Adipose tissue (tissue), 3 donors: ENCODE data around the gene SYT11. TPM values are rescaled to one million over a fixed set of nuclear protein-coding genes. Genes with fewer than 3 reads are reported as not detected.
"Not testable (repeated sequence)": the region's sequence is repeated elsewhere in the genome, so short reads cannot be mapped to it uniquely, and the experiment has no call there.

Source experiments
- H3K27ac ChIP-seq: one replicate; pipeline ENCODE4 v1.5.1; 2013; ENCODE audit warnings: low read depth, low read length
- WGBS, 3 donors: extraction: QIAGEN DNeasy Blood & Tissue Kit; methylation state at CpG; one replicate each; pipeline ENCODE4 v1.1.7; 2013; 5-methylcytosine and 5-hydroxymethylcytosine counted together
- polyA plus RNA-seq, 3 donors: library from polyadenylated mRNA; stranded (reverse); fragments of 200-250 nt; gene quantifications; one replicate each; pipeline ENCODE4 v1.2.3, GENCODE V29; 2013
- donor health status: healthy with polysubstance abuse.
- donor health status: Bipolar disorder and iron deficiency.
- donor health status: healthy.

The SYT11 gene
- polyA plus RNA-seq, 3 donors: 1.6 to 3.6 (median 2.0) TPM

GRCh38 chr1:155889566-155889965, 30.2 kb downstream of the SYT11 start:
- no peak overlapping the region for H3K27ac ChIP-seq
- WGBS, 3 donors: 65 to 71% (median 66%) methylated on average over 2 of the region's 2 CpGs

GRCh38 chr1:155890251-155890650, 30.9 kb downstream of the SYT11 start:
- 46 to 55% (median 47%) methylated on average over 3 of the region's 3 CpGs for WGBS, 3 donors
- no peak overlapping the region for H3K27ac ChIP-seq

DNA sequence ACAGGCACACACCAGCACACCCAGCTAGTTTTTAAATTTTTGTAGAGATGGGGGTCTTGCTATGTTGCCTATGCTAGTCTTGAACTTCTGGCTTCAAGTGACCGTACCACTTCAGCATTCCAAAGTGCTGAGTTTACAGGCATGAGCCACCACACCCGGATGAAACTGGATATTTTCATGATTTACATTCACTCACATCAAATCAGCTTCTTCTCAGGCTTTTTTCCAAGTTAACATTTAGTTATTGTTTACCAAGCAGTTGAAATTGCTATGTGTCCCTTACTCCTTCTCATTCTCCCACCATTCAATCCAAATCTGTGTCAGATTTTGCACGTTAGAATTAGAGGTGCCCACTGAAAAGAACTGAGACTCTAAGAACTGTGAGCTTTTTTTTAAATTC, 33.4 kb downstream of the SYT11 start:
- no peak overlapping the region for H3K27ac ChIP-seq
- WGBS, 3 donors: 46 to 49% (median 47%) methylated on average over 3 of the region's 3 CpGs

DNA sequence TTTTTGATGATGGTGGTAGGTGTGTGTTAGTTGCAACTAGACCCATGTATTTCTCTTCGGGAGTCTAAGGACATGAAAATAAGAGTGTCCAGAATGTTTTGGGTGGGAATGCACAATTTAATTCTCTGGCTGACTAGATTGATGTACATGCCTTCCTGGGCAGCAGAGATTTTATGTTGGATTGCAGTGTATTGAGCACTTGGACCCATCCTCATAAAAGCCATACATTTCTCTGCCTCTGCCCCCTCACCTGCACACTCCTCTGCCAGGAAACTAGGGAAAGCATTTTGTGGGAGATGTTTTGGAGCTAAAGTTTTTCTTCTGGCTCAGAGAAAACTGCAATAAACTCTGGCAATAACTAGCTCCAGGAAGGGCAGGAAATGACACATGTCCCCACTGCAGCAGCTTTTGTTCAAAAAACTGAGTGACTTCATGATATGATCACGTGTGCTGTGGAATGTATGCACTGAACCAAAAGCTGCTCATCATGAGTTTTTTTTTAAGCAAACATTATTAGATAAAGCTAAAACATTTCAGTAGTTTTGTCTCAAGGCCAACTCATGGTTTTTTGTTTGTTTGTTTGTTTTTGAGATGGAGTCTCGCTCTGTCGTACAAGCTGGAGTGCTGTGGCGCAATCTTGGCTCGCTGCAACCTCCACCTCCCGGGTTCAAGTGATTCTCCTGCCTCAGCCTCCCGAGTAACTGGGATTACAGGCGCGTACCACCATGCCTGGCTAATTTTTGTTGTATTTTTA, 34.2 kb downstream of the SYT11 start:
- 52 to 64% (median 52%) methylated on average over 10 of the region's 10 CpGs for WGBS, 3 donors
- no peak overlapping the region for H3K27ac ChIP-seq

GRCh38 chr1:155895617-155896016, 36.2 kb downstream of the SYT11 start:
- 95 to 97% (median 96%) methylated on average over 6 of the region's 6 CpGs for WGBS, 3 donors
- H3K27ac ChIP-seq: not testable (repeated sequence)

GRCh38 chr1:155896476-155896875, 37.1 kb downstream of the SYT11 start:
- not testable (repeated sequence) for H3K27ac ChIP-seq
- 94 to 97% (median 95%) methylated on average over 8 of the region's 8 CpGs for WGBS, 3 donors

DNA sequence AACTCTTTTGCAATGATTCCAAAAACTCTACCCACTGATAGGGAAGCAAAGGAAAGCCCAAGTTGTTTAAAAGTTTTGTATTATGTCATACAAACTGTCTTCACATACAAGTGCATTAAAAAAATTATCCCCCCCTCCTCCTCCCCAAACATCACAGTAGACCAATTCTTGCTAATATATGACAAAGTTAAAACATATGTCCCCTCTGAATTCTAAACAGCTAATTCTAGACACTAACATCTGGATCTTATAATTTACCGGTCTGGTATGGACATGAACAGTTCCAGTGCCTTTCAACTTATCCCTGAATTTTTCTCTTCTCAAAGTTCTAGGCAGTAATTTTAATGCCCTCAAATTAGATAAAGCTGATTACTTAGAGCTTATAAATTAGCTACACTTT, 38.4 kb downstream of the SYT11 start:
- 79 to 85% (median 84%) methylated on average over 1 of the region's 1 CpG for WGBS, 3 donors
- no peak overlapping the region for H3K27ac ChIP-seq

DNA sequence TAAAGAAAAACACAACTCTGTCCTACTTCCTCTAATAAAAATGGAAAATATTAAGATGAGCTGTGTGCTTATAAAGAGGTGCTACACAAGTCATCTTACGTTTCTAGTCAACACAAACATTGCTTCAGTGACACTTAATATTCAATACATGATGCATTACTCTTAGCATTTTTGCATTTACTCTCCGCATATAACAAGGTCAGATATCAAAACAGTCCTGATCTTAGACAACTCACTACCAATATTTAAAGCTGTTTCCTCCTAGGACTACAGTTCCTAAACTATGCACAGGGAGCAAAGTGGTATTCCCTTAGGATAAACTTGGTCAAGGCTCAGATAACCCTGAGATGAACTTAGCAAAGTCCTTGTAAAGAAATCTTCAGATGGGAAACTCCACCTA, 39.5 kb downstream of the SYT11 start:
- WGBS, 3 donors: 78 to 86% (median 86%) methylated on average over 2 of the region's 2 CpGs

GRCh38 chr1:155899683-155900082, 40.3 kb downstream of the SYT11 start:
- 91 to 95% (median 92%) methylated on average over 2 of the region's 2 CpGs for WGBS, 3 donors
- H3K27ac ChIP-seq: no peak overlapping the region

More for the DNA sequence above, 39.5 kb downstream of the SYT11 start:
- no peak overlapping the region for H3K27ac ChIP-seq

GRCh38 chr1:155900161-155900560, 40.8 kb downstream of the SYT11 start:
- 89 to 92% (median 90%) methylated on average over 4 of the region's 4 CpGs for WGBS, 3 donors
- H3K27ac ChIP-seq: no peak overlapping the region

DNA sequence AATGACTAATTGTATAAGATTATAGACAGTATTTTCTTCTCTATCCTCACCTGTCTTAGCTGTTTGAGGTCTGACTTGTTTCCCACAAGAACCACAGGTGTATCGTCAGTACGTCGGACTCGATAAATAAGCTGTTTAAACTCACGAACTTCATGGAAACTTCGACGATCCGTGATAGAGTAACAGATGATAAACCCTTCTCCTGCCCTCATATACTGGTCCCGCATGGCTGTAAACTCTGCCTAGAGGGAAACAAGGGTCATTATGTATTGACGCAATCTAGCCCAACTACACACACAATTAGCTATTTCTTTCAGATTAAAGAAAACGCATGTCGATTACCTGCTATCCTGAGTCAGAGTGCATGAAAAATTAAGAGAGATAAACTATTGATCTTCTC, 44.9 kb downstream of the SYT11 start:
- WGBS, 3 donors: 56 to 97% (median 92%) methylated on average over 12 of the region's 12 CpGs
- H3K27ac ChIP-seq: no peak overlapping the region

DNA sequence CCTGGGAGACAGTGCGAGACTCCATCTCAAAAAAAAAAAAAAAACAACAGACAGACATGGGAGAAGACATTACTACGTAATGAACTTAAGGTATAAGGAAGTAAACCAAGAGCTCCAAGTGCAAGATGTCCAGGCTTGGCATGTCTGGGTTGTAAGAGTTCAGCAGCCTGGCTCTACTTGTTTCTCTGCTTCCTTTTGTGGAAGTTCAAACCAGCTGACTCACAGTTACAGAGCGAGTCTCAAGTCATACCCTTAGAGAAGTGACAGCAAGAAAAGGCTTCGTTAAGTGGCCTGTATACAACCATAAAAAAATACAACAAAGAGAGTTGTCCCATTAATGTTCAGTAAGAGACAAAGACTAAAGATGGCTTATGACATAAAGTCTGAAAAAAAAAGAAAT, 50.5 kb downstream of the SYT11 start:
- H3K27ac ChIP-seq: no peak overlapping the region
- 55 to 82% (median 60%) methylated on average over 3 to 4 of the region's 4 CpGs for WGBS, 3 donors

GRCh38 chr1:155910621-155911121, 51.3 kb downstream of the SYT11 start:
- WGBS, 3 donors: 2 to 3% (median 2%) methylated on average over 11 of the region's 11 CpGs
- peak overlapping the region; percentile 70 for H3K27ac ChIP-seq

DNA sequence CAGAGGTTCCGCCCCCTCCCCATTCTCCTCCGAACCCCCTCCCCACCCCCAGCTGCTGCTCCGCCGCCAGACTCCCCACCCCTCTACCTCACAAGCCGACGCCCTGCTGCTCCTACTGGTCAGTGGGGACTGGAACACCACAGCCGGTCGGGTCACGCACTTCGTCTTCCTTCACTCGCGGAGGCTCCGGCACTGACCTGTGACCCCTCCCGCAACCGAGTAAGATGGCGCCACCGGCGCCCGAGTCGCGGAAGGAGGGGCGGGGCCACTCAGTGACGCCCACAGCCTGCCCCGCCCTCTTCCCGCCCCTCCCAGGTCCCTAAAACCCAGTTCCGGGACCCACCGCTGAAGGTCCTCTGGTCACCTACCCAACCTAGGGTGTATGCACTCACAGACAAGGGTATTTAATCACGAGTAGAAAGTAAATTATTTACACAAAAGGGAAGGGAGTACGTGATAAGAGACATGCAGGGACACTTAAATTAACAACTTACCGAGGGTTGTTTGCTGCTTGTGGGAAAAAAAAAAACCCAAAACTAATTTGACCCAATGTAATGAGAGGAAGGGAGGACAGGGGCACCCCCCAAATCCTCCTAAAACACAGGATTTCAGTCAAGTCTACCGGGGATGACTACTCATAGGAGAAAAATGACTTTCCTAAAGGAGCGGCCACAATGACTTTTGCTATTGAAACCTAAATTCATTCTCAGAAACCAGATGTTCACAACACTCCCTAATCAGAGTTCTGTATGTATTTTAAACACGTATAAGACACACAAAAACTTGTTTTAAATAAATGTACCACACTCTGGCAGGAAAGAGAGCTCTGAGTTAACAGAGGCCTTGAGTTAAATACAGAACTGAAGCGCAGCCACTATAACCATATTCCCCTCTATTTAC, 52.0 kb downstream of the SYT11 start, which contains the start of gene RIT1:
Gene RIT1, minus strand, starts transcription at position 194 of the 900 bp plus-strand sequence. CDS start 588 bp downstream, outside the sequence.
- peak within 1 kb of the TSS; percentile 70 for H3K27ac ChIP-seq
- WGBS, 3 donors: 4 to 6% (median 6%) methylated on average over 34 of the region's 34 CpGs

GRCh38 chr1:155912056-155912536, 52.7 kb downstream of the SYT11 start:
- 72 to 87% (median 77%) methylated on average over 11 of the region's 11 CpGs for WGBS, 3 donors
- no peak overlapping the region for H3K27ac ChIP-seq

DNA sequence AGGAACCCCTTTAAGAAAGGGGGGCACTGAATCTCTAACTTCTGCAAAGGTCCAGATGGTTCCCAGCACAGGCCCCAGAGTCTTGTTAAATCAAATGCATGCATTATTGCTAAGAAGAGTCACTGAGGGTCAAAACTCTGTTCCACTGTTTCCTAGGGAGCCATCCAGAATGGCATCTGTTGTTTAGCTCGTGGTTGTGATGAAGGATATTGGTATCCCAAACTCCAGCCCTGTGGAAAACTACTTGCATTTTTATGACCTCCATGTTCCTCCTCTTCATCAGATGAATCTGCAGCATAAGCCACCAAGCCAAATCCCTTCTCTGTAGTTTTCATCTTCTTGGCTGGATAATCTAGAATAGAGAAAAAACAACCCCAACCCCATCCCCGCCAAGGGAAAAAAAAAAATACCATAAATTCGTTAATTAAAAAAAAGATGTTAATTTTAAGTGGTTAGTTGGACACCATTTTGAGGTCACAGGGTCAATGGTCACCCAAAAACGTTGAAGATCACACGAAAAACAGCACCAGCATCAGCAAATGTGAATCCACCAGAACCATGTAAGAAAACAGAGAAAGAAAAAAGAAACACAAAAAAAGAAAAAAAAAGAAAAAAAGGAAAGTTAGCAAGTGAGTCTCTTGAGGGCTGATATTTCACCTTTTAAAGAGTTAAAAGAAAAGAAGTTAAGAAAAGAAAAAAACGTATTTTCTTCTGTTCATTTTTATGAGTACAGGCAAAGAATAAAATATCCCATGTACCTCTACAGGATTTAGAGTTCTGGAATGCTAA, 54.8 kb downstream of the SYT11 start:
- H3K27ac ChIP-seq: no peak overlapping the region
- 70 to 77% (median 77%) methylated on average over 6 of the region's 6 CpGs for WGBS, 3 donors

DNA sequence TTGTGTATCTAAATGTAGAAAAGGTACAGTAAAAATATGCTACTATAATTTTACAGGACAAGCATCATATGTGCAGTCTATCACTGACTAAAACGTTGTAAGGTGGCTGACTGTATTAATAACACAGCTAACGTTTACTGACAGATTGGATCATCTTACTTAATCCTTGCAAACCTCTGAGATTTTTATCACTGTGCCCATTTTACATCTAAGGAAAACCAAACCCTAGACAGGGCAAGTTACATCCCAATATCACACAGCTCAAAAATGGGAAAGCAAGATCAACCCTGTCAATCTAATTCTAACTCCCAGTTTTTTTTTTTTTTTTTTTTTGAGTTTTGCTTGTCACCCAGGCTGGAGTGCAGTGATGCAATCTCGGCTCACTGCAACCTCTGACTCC, 59.3 kb downstream of the SYT11 start:
- no peak overlapping the region for H3K27ac ChIP-seq
- 68 to 84% (median 77%) methylated on average over 3 of the region's 3 CpGs for WGBS, 3 donors

DNA sequence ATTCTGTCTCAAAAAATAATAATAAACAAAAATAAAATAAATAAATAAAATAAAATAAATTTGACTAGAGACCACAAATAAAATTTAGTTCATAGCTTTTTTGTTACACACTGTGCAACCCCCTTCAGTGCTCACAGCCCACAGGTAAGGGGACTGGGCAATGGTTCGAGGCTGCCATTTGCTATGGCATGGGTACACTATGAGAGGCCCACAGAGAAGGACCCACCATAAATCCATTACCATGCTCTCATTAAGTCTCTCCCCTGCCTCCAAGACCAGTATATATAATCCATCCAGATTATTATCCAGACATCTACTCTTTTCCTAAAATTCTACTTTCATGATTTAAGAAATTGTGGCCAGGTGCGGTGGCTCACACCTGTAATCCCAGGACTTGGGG, 60.4 kb downstream of the SYT11 start:
- no peak overlapping the region for H3K27ac ChIP-seq
- WGBS, 3 donors: 94 to 98% (median 96%) methylated on average over 2 of the region's 2 CpGs
